GM21447 (cell line): ENCODE data around the gene ECHDC3.

Source experiments
- ATAC-seq: cut with Tn5 transposase; IDR thresholded peaks from one replicate; pipeline ENCODE4 v1.9.1; 2021; ENCODE audit not compliant: unreplicated experiment

ECHDC3 gene

DNA sequence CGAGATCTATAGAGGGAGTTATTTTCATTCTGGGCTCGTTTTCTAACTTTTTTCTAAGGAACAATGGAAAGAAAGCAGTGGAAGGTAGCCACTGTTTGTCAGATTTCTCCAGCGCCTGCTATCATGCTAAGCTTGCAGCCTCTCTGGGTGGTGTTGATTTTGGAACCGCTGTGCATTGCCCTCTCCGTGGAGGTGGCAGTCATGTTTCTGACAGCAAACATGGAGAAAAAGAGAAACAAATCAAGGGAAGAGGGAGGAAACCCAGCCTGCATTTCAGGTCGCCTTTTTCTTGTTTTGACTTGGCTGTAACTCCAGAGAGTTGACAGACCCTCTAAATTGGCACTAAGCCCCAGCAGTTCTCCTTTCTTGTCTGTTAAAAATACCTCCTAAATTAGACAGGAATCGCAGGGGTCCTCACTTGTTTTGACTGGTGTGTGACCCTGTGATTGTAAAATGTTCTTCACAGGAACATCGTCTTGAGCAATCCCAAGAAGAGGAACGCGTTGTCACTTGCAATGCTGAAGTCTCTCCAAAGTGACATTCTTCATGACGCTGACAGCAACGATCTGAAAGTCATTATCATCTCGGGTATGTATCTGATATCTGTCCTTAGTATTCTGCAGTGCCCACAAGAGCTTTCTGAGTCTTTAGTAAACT lies 4.8 kb downstream of the ECHDC3 start:
- ATAC-seq = no peak

DNA sequence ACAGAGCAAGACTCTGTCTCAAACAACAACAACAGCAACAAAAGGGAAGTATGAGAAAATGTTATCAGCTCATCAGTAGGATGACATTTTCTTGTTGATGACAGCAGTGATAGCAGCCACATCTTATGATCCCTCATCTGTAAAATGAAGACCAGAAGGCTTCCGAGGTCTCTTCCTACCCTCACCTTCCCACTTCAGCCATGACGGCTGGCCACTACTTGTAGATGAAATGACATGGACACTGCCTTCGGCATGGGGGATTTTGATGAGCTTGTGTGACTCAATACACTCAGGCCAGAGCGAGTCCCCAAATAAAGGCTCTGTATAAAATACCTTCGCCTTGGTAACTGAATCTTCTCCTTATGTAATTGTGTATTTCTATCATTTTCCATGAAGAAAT lies 6.7 kb downstream of the ECHDC3 start:
- no peak for ATAC-seq

DNA sequence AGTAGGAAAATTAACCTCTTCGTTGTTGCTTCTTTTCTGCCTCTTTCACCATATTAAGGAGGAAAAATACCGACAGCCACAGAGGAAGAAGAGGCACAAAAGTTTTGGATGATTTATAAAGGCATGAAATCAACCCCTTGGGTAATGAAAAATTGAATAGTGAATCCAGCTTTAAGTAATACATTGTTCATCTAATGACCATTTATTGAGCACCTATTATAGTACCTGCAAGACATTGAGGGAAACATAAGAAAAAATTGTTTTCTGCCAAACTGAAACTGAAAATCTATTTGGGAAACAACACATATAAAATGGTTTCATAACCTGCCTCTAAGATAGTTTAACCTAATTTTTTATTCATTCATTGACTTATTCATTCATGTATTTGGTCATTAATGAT lies 8.2 kb downstream of the ECHDC3 start:
- no peak for ATAC-seq

DNA sequence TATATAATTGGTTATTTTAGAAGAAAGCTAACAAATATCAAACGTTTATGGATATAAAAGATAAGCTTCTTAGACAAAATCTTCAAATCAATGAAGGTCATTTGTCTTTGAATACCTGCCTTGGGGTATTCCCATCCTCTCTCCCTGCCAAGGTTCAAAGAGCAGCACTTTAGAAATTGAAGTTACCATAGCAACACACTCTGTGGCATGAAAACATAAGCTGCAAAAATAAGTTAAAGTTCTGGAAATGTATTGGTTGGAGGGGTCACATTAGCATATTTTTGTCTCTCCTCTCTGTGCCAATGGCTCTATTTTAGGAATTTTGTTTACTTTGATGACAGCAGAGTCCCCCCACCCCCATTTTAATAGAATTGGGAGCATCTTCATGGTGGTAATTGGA lies 12.0 kb downstream of the ECHDC3 start:
- ATAC-seq = no peak

DNA sequence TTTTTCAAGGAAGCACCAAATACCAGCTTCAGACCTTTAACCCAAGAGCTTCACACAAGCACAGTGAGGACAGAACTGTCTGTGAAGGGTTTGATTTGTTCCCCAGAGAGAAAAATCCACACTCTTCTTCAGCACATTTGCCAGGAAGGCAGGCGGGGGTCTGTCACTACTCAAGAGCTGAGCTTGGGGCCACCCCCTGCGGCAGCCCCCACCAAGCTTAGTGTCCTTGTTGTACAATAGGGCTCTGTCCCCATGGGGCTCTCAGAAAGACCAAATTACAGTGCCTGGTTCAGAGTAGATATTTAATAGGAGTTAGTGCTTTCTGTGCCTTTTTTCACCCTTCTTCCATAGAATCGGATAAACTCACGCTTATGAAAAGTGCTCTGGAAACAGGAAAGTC lies 12.4 kb downstream of the ECHDC3 start:
- ATAC-seq = no peak

DNA sequence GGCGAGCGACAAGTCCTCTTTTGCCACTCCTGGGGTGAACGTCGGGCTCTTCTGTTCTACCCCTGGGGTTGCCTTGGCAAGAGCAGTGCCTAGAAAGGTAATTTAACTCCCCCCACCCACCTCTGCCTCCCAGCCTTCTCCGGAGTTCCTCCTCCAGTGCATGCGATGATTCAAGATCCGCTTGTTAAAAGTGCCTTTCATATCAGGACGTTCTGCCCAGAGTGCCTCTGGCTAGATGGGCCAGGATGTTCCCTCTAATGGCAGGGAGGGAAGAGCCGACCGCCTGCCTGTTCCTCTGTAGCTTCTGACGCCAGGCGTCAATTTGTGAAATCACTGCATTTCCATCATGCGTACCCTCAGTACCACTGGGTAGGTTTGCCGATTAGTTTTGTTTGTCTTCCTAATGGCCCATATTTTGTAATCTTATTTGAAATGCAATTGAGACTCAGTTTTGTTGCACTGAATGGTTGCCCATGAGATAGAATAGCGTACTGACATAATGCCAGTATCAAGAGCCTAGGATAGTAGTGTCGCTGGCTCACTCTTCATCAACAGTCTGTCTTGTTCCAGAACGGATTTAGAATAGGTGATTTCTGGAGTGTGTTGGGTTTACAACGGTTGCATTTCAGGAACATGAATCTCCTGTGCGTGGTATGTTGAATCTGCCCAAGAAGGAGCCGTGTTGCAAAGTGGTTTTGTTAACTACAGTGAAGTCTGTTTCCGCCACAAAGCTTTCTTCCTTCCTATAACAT lies 13.5 kb downstream of the ECHDC3 start:
- no peak for ATAC-seq

DNA sequence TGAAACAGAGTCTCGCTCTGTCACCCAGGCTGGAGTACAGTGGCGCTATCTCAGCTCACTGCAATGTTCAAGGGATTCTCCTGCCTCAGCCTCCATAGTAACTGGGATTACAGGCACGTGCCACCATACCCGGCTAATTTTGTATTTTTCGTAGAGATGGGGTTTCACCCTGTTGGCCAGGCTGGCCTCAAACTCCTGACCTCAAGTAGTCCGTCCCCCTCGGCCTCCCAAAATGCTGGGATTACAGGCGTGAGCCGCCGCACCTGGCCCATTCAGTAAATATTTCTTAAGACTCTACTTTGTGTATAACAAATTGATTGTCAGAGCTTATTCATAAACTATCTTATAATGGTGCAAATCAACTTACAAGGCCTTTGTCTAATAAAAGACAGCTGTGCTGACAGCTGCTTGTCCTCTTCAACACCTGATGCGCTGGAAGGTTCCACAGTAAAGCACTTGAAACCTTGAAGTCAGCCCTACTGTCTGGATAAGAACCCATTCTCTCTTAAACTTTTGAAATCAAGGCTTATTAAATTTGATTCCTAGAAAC lies 14.7 kb downstream of the ECHDC3 start:
- no peak for ATAC-seq

DNA sequence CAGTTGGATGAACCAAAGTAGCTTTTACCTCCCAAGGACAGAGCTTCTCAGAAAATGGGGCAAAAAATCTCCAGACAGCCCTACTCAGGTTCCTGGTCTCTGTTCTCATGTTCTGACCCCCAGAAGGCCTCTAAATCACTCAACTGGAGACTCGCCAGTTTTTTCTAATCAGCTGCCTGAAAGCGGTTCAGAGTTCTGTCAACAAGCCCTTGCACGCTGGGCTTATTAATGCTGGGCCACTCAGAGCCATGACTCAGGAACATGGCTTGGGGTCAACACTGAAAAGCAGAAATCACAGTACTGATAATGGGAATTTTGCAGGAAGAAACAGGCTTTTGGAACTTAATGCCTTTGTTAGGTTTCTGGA lies 15.3 kb downstream of the ECHDC3 start:
- ATAC-seq = no peak

DNA sequence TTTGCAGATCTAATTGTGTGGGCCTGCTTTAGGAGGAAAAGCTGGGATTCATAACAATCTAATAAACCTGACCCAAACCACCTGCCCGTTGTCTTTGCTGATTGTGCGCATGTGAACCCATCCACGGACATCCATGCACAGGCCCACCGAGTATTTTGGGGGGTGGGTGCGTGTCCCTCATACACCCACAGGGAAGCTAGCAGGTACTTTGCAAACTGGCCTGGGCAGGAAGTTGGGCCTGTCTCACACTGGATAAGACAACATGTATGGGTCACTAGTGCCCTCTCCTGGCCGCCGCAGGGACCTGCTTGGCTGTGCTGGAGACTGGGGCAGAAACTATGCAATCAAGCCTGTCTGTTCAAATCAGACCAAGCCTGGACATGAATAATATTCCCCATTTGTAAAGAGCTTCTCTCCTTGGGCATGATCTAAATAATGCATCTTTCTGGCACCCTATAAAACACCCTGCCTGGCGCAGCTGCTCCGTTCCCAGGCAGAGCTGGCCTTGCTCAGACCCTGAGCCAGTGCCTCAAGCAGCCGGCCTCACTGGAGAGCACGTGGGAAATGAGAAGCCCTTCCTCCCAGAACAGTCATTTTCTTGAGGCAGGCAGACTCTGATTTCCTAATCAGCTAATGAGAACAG lies 15.8 kb downstream of the ECHDC3 start:
- ATAC-seq = peak; percentile 98

DNA sequence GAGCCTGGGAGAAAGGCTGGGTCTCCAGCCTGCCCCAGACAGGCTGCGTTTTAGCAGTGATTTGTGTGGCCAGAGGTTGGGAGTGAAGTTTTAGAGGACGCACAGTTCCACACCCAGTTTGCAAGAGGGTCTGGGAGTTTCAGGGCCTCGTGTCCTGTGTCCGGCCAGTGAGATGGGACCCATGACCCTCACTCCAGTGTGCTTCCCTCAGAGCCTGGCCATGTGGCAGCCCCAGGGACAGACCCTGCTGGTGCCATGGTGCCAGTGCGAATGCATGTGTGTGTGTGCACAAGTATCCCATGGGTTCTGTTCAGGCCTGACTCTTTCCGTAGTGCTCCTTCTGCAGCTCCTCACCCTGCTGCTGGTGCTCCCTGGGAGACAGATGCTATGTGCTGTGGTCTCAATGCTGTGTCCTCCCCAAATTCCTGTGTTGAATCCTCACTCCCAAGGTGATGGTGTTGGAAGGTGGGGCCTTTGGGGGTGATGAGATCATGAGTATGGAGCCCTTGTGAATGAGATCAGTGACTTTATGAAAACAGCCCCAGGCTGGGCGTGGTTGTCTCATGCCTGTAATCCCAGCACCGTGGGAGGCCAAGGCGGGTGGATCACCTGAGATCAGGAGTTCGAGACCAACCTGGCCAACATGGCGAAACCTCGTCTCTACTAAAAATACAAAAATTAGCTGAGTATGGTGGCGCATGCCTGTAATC lies 16.5 kb downstream of the ECHDC3 start:
- ATAC-seq = no peak

DNA sequence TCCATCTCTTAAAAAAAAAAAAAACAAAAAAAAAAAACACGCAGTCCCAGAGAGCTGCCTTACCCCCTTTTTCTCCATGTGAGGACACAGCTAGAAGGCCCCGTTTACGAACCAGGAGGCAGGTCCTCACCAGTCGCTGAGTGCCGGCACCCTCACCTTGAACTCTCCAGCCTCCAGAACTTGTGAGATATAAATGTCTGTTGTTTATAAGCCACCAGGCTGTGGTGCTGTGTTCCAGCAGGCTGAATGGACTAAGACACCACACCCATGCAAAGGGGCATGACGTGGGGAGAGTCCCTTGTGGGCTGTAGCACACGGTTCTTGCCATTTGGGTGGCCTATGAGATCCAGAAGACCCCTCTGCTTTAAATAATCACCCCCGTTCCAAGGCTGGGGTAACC lies 17.2 kb downstream of the ECHDC3 start:
- no peak for ATAC-seq

DNA sequence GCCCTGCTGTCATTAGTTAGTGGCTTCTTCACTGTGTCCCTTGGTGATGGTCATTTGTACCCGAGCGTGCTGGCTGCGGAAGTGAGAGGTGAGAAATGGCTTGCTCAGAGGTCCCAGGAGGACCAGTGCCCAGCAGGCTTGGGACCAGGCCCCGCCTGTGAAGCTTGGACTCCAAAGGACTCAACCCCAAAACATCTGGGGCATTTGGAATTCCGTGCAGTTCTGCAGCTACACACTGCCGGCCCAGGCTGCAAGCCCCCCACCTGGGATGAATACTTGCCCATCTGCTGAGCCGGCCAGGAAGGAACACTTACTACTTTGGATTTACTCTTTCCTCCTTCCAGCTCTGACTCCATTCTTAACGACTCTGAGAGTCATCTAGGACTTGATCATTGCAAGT lies 18.0 kb downstream of the ECHDC3 start:
- ATAC-seq = no peak

DNA sequence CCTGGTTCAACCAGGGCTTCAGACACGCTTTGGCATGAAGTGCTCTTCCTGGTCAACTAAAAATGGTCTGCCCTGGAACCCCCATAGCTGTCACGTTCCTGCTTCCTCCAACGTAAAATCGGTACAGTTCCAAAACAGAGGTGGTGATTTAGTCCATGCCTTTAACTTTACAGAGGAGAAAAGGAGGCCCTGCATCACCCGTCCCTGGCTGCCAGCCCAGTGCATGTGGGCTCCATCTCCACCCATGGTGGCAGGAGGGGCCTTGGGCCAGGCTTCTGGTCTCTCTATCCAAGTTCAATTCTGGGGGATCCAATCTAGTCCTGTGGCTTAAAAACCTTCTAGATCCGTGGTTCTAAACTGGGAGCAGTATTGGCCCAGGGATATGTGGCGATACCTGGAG lies 18.7 kb downstream of the ECHDC3 start:
- ATAC-seq = no peak

DNA sequence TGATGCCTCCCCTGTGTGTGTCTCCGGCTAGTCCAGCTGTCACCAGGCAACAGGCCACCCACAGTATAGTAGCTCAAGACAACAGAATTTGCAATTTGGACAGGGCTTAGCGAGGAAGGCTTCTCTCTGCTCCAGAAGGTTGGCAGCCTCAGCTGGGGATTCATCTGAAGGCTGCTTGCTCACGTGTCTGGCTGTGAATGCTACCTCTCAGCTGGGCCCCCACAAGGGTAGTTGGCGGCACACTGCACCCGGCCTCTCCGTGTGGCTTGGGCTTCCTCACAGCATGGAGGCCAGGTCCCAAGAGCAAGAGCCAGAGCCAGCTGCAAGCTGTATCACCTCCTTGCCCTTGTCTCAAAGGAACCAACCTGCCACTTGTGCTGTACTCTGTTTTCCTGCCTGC lies 19.2 kb downstream of the ECHDC3 start:
- ATAC-seq = no peak

DNA sequence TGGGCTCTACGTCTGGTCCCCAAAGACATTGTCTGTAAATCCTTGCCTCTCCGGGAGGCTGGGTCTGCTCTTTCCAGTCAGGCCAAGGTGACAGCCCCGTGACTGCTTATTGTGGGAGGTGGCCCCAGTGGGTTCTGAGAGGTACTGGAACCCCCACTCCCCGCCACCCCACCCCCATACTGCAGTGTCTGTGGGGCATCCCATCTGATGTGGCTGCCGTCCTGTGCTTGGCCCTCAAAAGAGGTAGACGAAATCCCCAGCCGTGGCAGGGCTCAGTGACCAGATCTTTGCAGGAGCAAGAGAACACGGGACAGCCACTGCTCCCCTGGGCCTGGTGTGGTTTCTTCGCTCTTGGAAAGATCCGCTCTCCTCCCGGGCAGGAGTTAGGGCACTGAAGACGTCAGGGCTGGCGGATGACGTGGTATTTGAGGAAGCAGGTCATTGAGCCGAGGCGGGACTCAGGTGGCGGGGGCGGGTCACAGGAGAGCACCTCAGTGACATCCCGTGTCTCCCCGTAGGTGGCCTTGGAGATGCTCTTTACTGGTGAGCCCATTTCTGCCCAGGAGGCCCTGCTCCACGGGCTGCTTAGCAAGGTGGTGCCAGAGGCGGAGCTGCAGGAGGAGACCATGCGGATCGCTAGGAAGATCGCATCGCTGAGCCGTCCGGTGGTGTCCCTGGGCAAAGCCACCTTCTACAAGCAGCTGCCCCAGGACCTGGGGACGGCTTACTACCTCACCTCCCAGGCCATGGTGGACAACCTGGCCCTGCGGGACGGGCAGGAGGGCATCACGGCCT lies 20.7 kb downstream of the ECHDC3 start:
- ATAC-seq = no peak

DNA sequence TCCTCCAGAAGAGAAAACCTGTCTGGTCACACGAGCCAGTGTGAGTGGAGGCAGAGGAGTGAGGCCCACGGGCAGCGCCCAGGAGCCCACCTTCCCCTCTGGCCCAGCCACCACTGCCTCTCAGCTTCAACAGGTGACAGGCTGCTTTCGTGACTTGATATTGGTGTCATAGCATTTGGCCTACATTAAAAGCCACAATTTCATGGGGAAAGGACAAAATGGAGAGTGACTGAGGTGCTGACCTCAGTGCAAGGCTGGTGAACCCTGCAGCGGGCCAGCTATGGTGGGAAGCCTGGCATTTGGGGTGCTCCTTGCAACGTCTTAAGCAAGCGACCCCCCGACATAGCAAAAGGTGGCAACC lies 21.3 kb downstream of the ECHDC3 start:
- ATAC-seq = no peak

DNA sequence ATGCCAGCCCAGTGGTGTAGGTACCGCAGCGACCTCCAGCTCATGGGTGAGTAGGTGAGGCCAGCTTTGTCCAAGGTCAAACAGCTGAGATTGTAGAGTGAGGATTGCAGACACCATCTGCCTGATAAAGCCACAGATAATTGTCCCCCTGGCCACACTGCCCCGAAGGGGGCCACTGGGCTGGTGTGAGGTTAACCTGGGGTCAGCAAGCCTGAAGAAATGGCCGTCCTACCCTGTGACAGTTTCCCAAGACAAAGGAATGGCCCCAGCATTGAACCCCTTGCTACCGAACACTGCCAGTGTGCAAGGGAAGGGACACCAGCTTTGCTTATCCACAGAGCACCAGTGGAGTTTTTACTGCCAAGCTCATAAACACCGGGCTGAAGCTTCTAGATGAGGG lies 23.0 kb downstream of the ECHDC3 start:
- ATAC-seq = no peak

DNA sequence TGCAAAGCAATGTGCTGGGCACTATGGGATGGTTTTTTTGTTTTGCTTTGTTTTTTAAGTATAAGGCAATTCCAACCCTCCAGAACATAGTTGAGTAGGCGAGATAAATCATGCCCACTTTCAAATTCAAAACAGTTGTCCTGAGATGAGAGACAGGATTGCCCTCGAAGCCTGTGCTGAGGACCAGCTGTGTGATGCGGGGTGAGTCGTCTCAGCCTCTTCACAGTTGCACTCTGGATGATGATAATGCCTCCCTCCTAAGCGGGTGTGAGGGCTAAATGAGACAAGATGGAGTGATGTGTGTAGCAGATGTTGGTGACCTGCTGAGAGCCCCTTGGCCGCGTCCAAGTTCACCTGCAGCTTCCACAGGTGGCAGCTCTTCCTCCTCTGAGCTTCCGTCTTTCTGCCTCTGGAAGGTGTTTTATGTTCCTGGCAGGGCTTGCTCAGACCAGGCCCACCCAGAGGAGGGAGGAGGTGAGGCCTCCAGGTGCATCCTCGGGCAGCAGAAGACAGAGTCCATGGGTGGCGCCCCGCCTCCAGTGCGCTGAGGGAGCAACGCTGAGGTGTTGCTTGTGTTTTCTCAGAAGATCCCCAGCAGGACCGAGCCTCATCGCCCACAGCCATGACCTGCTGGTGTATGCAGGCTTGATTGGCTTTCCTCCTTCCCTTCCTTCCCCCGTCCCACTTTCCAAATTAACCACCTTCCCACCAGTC lies 30.6 kb downstream of the ECHDC3 start:
- no peak for ATAC-seq

DNA sequence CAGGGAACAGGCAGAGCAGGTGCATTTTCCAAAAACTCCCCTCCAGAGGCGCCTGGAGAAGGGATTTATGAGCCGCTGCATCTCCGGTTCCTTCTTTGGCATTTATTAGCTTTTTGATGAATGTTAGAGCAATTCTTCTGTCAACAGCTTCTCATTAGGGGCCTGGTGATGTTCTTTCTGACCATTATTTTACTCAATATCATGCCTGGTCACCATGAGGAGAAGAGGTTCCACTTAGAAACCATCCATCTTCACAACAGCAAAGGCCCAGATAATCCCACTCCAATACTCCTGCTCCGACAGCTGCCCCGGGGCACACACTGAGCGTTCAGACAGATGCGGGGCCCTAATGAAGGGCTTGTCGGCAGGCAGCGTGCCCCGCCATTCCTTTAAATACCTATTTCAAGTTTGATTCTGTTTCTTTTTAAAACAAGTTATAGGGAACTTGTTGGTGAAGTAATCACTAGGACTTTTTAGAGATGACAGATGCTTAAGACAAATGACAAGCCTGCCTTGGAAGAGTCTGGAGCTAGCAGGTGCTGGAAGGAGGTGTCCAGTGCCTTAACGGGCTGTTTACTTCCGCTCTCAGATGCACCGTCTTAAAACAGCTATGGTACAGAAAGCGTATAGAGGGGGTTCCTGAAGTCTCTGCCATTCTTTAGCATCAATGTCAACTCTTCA lies 31.7 kb downstream of the ECHDC3 start:
- ATAC-seq = no peak

DNA sequence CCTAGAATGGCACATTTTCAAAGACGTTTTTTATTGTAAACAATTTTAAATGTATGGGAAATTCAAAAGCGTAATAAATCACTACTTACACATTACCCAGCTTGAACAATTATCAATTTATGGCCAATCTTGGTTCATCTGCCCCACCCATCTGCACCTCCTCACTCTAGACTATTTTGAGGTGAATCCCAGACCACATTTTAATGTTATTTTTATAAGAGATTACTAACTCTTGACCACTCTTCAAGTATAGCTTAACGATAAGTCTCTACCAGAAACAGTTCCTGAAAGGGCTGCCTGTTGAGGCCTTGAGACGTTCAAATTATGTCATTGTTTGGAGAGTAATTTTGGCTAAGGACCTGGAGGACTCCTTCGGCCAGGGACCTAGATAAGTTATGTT lies 33.2 kb downstream of the ECHDC3 start:
- ATAC-seq = no peak
